Liver (tissue), 9 donors: Measurements from ENCODE around the gene DSTYK. TPM values are rescaled to one million over a fixed set of nuclear protein-coding genes. Genes with fewer than 3 reads are reported as not detected.

ENCODE experiments used
- DNase-seq: peaks from one replicate; pipeline ENCODE4 v3.0.0-alpha.2; 2017; ENCODE audit warnings: low spot score
- H3K27ac ChIP-seq, 2 donors: one replicate each; pipeline ENCODE4 v1.7.0; 2013; ENCODE audit warnings: inconsistent platforms in 2 of 2, low read length in 2 of 2, control low read depth in 1 of 2, low read depth in 1 of 2, mild to moderate bottlenecking in 1 of 2
- H3K27me3 ChIP-seq, 4 donors: one replicate each; pipeline versions ENCODE4 v1.6.1 to v1.7.0; 2013; ENCODE audit warnings: low read length in 3 of 4, inconsistent platforms in 1 of 4, mild to moderate bottlenecking in 1 of 4, moderate library complexity in 1 of 4; ENCODE audit not compliant: control insufficient read depth in 4 of 4, insufficient read depth in 4 of 4
- H3K36me3 ChIP-seq, 4 donors: one replicate each; pipeline versions ENCODE4 v1.6.1 to v1.7.0; 2013; ENCODE audit warnings: low read length in 3 of 4, mild to moderate bottlenecking in 3 of 4, low read depth in 1 of 4, moderate library complexity in 1 of 4; ENCODE audit not compliant: control insufficient read depth in 4 of 4, insufficient read depth in 3 of 4
- H3K4me1 ChIP-seq, 4 donors: one replicate each; pipeline versions ENCODE4 v1.6.1 to v1.7.0; 2013; ENCODE audit warnings: low read length in 3 of 4, mild to moderate bottlenecking in 3 of 4, moderate library complexity in 1 of 4; ENCODE audit not compliant: control insufficient read depth in 4 of 4, insufficient read depth in 4 of 4
- H3K4me3 ChIP-seq, 3 donors: one replicate each; pipeline versions ENCODE4 v1.6.1 to v1.7.0; 2013; ENCODE audit warnings: low read length in 3 of 3, control low read depth in 1 of 3, low read depth in 1 of 3, mild to moderate bottlenecking in 1 of 3
- H3K9ac ChIP-seq, 2 donors: one replicate each; pipeline ENCODE4 v1.7.0; 2013; ENCODE audit warnings: low read length in 2 of 2, mild to moderate bottlenecking in 2 of 2, moderate library complexity in 2 of 2, control low read depth in 1 of 2, low read depth in 1 of 2
- H3K9me3 ChIP-seq, 4 donors: one replicate each; pipeline versions ENCODE4 v1.6.1 to v1.7.0; 2013; ENCODE audit warnings: low read length in 3 of 4; ENCODE audit not compliant: control insufficient read depth in 4 of 4
- EGR1 ChIP-seq, 2 donors: IDR thresholded peaks; 2 replicates each; pipeline ENCODE4 v1.6.1; 2016 to 2018; ENCODE audit warnings: antibody characterized with exemption in 2 of 2, low read depth in 2 of 2
- FOXA1 ChIP-seq: IDR thresholded peaks from 2 replicates; pipeline ENCODE4 v1.6.1; 2016; ENCODE audit warnings: antibody characterized with exemption
- FOXA2 ChIP-seq: IDR thresholded peaks from 2 replicates; pipeline ENCODE4 v1.6.1; 2016; ENCODE audit warnings: antibody characterized with exemption
- GABPA ChIP-seq, 2 donors: IDR thresholded peaks in 1 of 2; conservative IDR thresholded peaks in 1 of 2; 2 replicates each; pipeline ENCODE4 v1.6.1; 2016; ENCODE audit warnings: antibody characterized with exemption in 2 of 2, mild to moderate bottlenecking in 1 of 2, moderate library complexity in 1 of 2
- HNF4A ChIP-seq, 2 donors: conservative IDR thresholded peaks; 2 replicates each; pipeline ENCODE4 v1.6.1; 2016; ENCODE audit warnings: antibody characterized with exemption in 2 of 2, mild to moderate bottlenecking in 2 of 2
- HNF4G ChIP-seq: IDR thresholded peaks from 2 replicates; pipeline ENCODE4 v1.6.1; 2016; ENCODE audit warnings: antibody characterized with exemption
- JUND ChIP-seq, 2 donors: IDR thresholded peaks; 2 replicates each; pipeline ENCODE4 v1.6.1; 2016; ENCODE audit warnings: antibody characterized with exemption in 2 of 2
- MAX ChIP-seq: IDR thresholded peaks from 2 replicates; pipeline ENCODE4 v1.6.1; 2016; ENCODE audit warnings: antibody characterized with exemption
- NR2F2 ChIP-seq: IDR thresholded peaks from 2 replicates; pipeline ENCODE4 v1.6.1; 2016; ENCODE audit warnings: antibody characterized with exemption
- REST ChIP-seq: IDR thresholded peaks from 2 replicates; pipeline ENCODE4 v1.6.1; 2016; ENCODE audit warnings: antibody characterized with exemption, mild to moderate bottlenecking
- TAF1 ChIP-seq: conservative IDR thresholded peaks from 2 replicates; pipeline ENCODE4 v1.6.1; 2016; ENCODE audit warnings: antibody characterized with exemption, mild to moderate bottlenecking
- YY1 ChIP-seq: IDR thresholded peaks from 2 replicates; pipeline ENCODE4 v1.6.1; 2016; ENCODE audit warnings: antibody characterized with exemption, mild to moderate bottlenecking
- ZBTB33 ChIP-seq: IDR thresholded peaks from 2 replicates; pipeline ENCODE4 v1.6.1; 2016; ENCODE audit warnings: antibody characterized with exemption
- WGBS: extraction: QIAGEN DNeasy Blood & Tissue Kit; methylation state at CpG from one replicate; pipeline ENCODE4 v1.1.7; 2013; 5-methylcytosine and 5-hydroxymethylcytosine counted together
- polyA plus RNA-seq, 2 donors: library from polyadenylated mRNA; stranded (reverse) in 1 of 2; unstranded in 1 of 2; fragments of 200-250 nt in 1 of 2; fragments of >200 nt in 1 of 2; fragmentation: Nextera tagmentation in 1 of 2; extraction: Ambion mirVana in 1 of 2; gene quantifications; one replicate each; pipeline versions ENCODE4 v1.2.1 to v1.2.3, GENCODE V29; 2013 to 2015
- total RNA-seq, 2 donors: library from RNA; depleted of rRNA; stranded (reverse); fragments of >200 nt; gene quantifications; one replicate each; pipeline ENCODE4 v1.2.3, GENCODE V29; 2014
- TF ChIP-seq, protein P1 (sequence below): IDR thresholded peaks from 2 replicates; pipeline ENCODE4 v1.6.1; 2016; ENCODE audit warnings: antibody characterized with exemption
- donor health status: healthy.
- donor health status: healthy.
- donor health status: healthy.
- donor health status: healthy.
- donor health status: healthy.

DSTYK gene
- total and polyA plus RNA-seq, 4 donors, result 1.5 to 9.9 (median 3.0) TPM

GRCh38 chr1:205172729-205173366 is 38.7 kb downstream of the DSTYK start:
- H3K4me3 ChIP-seq, result no peak overlapping the region
- H3K27me3 ChIP-seq, result no peaks in the 10 kb centered on the region
- H3K36me3 ChIP-seq, result peaks cover 0 to 14% (median 9%) of the 10 kb centered on the region in 4 donors
- no peak for TF ChIP-seq TAF1
- no peak for TF ChIP-seq JUND (IDR thresholded peaks at IDR 0.05)
- TF ChIP-seq, protein P1, sequence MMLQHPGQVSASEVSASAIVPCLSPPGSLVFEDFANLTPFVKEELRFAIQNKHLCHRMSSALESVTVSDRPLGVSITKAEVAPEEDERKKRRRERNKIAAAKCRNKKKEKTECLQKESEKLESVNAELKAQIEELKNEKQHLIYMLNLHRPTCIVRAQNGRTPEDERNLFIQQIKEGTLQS, result no peak
- TF ChIP-seq HNF4G, result no peak
- no peak for TF ChIP-seq FOXA1
- TF ChIP-seq ZBTB33, result no peak
- TF ChIP-seq NR2F2, result no peak
- no peak for TF ChIP-seq EGR1 (IDR thresholded peaks at IDR 0.05; ENCODE audit: low read depth in 2 of 2)
- H3K4me1 ChIP-seq, result no peaks in the 10 kb centered on the region
- no peaks in the 10 kb centered on the region for H3K9me3 ChIP-seq
- no peak overlapping the region for H3K9ac ChIP-seq
- no peak for DNase-seq
- H3K27ac ChIP-seq, result no peak overlapping the region
- WGBS, result 94% methylated on average over 4 of the region's 4 CpGs

DNA sequence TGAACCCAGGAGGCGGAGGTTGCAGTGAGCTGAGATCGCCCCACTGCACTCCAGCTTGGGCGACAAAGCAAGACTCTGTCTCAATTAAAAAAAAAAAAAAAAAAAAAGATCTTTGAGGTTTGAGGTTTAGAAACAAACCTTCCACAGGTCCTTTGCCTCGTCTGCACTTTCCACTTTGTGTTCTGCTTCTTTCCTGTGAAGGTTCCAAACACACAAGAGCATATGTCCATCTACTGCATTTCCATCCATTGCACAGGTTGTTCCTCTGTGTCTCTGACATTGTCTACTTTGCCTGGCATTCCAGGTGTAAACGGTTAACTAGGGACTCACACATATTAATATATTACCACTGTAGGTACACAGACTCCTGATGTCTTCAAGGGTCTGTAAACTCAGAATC is 40.1 kb downstream of the DSTYK start:
- no peak for DNase-seq
- Histone ChIP-seq H3K4me1 (no peaks in the 10 kb centered on the region), H3K36me3 (peaks cover 0 to 16% (median 10%) of the 10 kb centered on the region in 4 donors), H3K9ac (no peak overlapping the region), H3K27me3 (no peaks in the 10 kb centered on the region), H3K4me3 (no peak overlapping the region), H3K27ac (no peak overlapping the region), H3K9me3 (no peaks in the 10 kb centered on the region)
- WGBS, result 92% methylated on average over 5 of the region's 5 CpGs
- no peak for TF ChIP-seq HNF4G
- TF ChIP-seq YY1, result no peak
- no peak for TF ChIP-seq HNF4A (conservative IDR thresholded peaks at IDR 0.05)
- TF ChIP-seq MAX, result no peak
- TF ChIP-seq EGR1 (IDR thresholded peaks at IDR 0.05; ENCODE audit: low read depth in 2 of 2), result no peak
- TF ChIP-seq REST, result no peak
- TF ChIP-seq NR2F2, result no peak
- TF ChIP-seq FOXA1, result no peak
- no peak for TF ChIP-seq FOXA2
- no peak for TF ChIP-seq GABPA (IDR thresholded peaks at IDR 0.05 in 1 of 2, conservative IDR thresholded peaks at IDR 0.05 in 1 of 2)
